Mesenchymal stem cell (in vitro differentiated cells and primary cell): ENCODE measurements around the gene PIP5K1B.
A peak's percentile ranks its signal among the peaks of the same experiment; 100 is the strongest.

Experiments
- DNase-seq: peaks from one replicate; pipeline ENCODE4 v3.0.0-alpha.2; 2013
- H2AFZ ChIP-seq: one replicate; pipeline ENCODE4 v1.6.1; 2013; ENCODE audit warnings: low read depth, mild to moderate bottlenecking, control low read depth, inconsistent platforms, low read length, moderate library complexity
- H2AK5ac ChIP-seq: 2 replicates; pipeline ENCODE4 v1.6.1; 2013; ENCODE audit warnings: low read length, moderate library complexity, mild to moderate bottlenecking, inconsistent platforms; ENCODE audit not compliant: severe bottlenecking
- H2BK120ac ChIP-seq: one replicate; pipeline ENCODE4 v1.6.1; 2013; ENCODE audit warnings: low read depth, mild to moderate bottlenecking, inconsistent platforms, low read length, moderate library complexity
- H2BK12ac ChIP-seq, 2 experiments: one replicate each; pipeline ENCODE4 v1.6.1; 2013; ENCODE audit warnings: inconsistent platforms in 2 of 2, low read length in 2 of 2, mild to moderate bottlenecking in 2 of 2, moderate library complexity in 2 of 2, control low read depth in 1 of 2
- H2BK15ac ChIP-seq: one replicate; pipeline ENCODE4 v1.6.1; 2013; ENCODE audit warnings: mild to moderate bottlenecking, low read depth, inconsistent platforms; ENCODE audit not compliant: poor library complexity, severe bottlenecking
- H2BK5ac ChIP-seq: 2 replicates; pipeline ENCODE4 v1.6.1; 2013; ENCODE audit warnings: low read depth, mild to moderate bottlenecking, low read length, control low read depth, inconsistent platforms; ENCODE audit not compliant: poor library complexity, severe bottlenecking
- H3K14ac ChIP-seq, 2 experiments: one replicate each; pipeline ENCODE4 v1.6.1; 2013; ENCODE audit warnings: inconsistent platforms in 2 of 2, low read length in 2 of 2, control low read depth in 1 of 2, mild to moderate bottlenecking in 1 of 2, moderate library complexity in 1 of 2
- H3K18ac ChIP-seq, 2 experiments: one replicate each; pipeline ENCODE4 v1.6.1; 2013; ENCODE audit warnings: inconsistent platforms in 2 of 2, low read length in 2 of 2, control low read depth in 1 of 2, low read depth in 1 of 2, mild to moderate bottlenecking in 1 of 2
- H3K23ac ChIP-seq, 2 experiments: one replicate each; pipeline ENCODE4 v1.6.1; 2013; ENCODE audit warnings: inconsistent platforms in 2 of 2, low read length in 2 of 2, mild to moderate bottlenecking in 2 of 2, moderate library complexity in 2 of 2, control low read depth in 1 of 2
- H3K27ac ChIP-seq: 2 replicates; pipeline ENCODE4 v1.5.1; 2013; ENCODE audit warnings: mild to moderate bottlenecking, moderate library complexity, low read length, control low read depth, inconsistent platforms; ENCODE audit not compliant: poor library complexity, severe bottlenecking
- H3K27me3 ChIP-seq, 2 experiments: 2 replicates each; pipeline versions ENCODE4 v1.6.1 to v1.7.0; 2013; ENCODE audit warnings: low read length in 2 of 2, mild to moderate bottlenecking in 2 of 2, moderate library complexity in 2 of 2, control low read depth in 1 of 2, inconsistent platforms in 1 of 2; ENCODE audit not compliant: control insufficient read depth in 1 of 2, insufficient read depth in 1 of 2
- H3K36me3 ChIP-seq, 2 experiments: 2 replicates each; pipeline versions ENCODE4 v1.6.1 to v1.7.0; 2013; ENCODE audit warnings: low read length in 2 of 2, control low read depth in 1 of 2, inconsistent platforms in 1 of 2, low read depth in 1 of 2, mild to moderate bottlenecking in 1 of 2; ENCODE audit not compliant: insufficient read depth in 2 of 2, control insufficient read depth in 1 of 2
- H3K4ac ChIP-seq, 2 experiments: one replicate each; pipeline ENCODE4 v1.6.1; 2013; ENCODE audit warnings: inconsistent platforms in 2 of 2, low read length in 2 of 2, mild to moderate bottlenecking in 2 of 2, moderate library complexity in 2 of 2, control low read depth in 1 of 2, low read depth in 1 of 2
- H3K4me1 ChIP-seq: 2 replicates; pipeline ENCODE4 v1.6.1; 2013; ENCODE audit warnings: low read depth, low read length, control low read depth; ENCODE audit not compliant: control insufficient read depth, insufficient read depth
- H3K4me2 ChIP-seq: 2 replicates; pipeline ENCODE4 v1.6.1; 2013; ENCODE audit warnings: low read length, mild to moderate bottlenecking, inconsistent platforms; ENCODE audit not compliant: poor library complexity, severe bottlenecking
- H3K4me3 ChIP-seq, 2 experiments: 2 replicates each; pipeline versions ENCODE4 v1.5.1 to v1.7.0; 2013; ENCODE audit warnings: low read length in 2 of 2, mild to moderate bottlenecking in 2 of 2, control low read depth in 1 of 2, low read depth in 1 of 2; ENCODE audit not compliant: insufficient read depth in 1 of 2
- H3K79me1 ChIP-seq: replicated peaks from 2 replicates; pipeline ENCODE4 v1.6.1; 2013; ENCODE audit warnings: mild to moderate bottlenecking, control low read depth, low read length, inconsistent platforms; ENCODE audit not compliant: poor library complexity, severe bottlenecking
- H3K9ac ChIP-seq: 2 replicates; pipeline ENCODE4 v1.7.0; 2013; ENCODE audit warnings: mild to moderate bottlenecking, low read length, moderate library complexity
- H3K9me3 ChIP-seq: 2 replicates; pipeline ENCODE4 v1.7.0; 2013; ENCODE audit warnings: mild to moderate bottlenecking, low read length; ENCODE audit not compliant: control insufficient read depth
- H4K8ac ChIP-seq: one replicate; pipeline ENCODE4 v1.6.1; 2013; ENCODE audit warnings: inconsistent platforms, mild to moderate bottlenecking, low read length, moderate library complexity
- H4K91ac ChIP-seq: one replicate; pipeline ENCODE4 v1.6.1; 2013; ENCODE audit warnings: mild to moderate bottlenecking, low read length, inconsistent platforms
- WGBS: methylation state at CpG from one replicate; pipeline ENCODE4 v1.1.7; 2013; ENCODE audit warnings: mixed read lengths; 5-methylcytosine and 5-hydroxymethylcytosine counted together

PIP5K1B gene

DNA sequence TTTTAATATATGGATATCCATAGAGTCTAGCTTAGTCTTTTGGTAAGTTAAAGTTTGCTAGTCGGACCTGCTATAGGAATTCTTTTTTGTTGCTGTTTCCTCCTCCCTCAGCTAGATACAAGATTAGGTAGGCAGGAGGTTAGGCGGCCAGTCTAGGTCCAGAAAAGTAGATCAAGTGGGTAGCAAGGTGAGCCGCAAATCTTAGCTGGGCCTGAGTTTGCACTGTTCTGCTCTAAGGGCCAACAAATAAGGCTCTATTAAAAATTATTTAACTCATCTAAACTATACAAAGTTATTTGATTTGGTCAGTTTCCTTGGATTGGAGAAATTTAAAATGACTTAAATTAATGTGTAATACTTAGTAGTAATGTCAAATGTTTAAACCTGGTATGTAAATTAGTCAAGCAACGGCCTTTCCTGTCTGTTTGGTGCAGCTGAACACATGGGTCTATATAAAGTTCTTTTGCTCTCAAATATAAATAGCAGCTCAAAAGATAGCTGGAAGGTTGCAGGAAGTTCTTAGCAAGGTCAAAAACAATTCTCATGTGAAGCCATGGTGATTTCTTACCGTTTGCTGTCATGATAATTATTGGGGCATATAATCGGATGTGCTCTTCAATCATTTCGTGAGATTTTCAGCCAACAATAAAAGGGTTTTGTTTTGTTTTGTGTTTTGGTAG is 236.9 kb downstream of the PIP5K1B start:
- Histone ChIP-seq H3K36me3 (no peaks in the 10 kb centered on the region), H4K91ac (no peak overlapping the region), H2AFZ (no peak overlapping the region), H3K18ac (no peak overlapping the region), H3K79me1 (no peaks in the 10 kb centered on the region), H3K4ac (no peak overlapping the region), H3K14ac (no peak overlapping the region), H2AK5ac (no peak overlapping the region), H2BK5ac (no peak overlapping the region), H3K4me1 (no peaks in the 10 kb centered on the region), H3K27ac (no peak overlapping the region), H2BK120ac (no peak overlapping the region), H3K4me3 (no peak overlapping the region), H3K9me3 (no peaks in the 10 kb centered on the region), H3K23ac (no peak overlapping the region), H3K27me3 (peaks cover 4 to 9% of the 10 kb centered on the region in 2 experiments), H2BK15ac (no peak overlapping the region), H3K4me2 (no peak overlapping the region), H4K8ac (no peak overlapping the region), H3K9ac (no peak overlapping the region), H2BK12ac (no peak overlapping the region)
- no peak for DNase-seq
- 89% methylated on average over 5 of the region's 7 CpGs for WGBS

DNA sequence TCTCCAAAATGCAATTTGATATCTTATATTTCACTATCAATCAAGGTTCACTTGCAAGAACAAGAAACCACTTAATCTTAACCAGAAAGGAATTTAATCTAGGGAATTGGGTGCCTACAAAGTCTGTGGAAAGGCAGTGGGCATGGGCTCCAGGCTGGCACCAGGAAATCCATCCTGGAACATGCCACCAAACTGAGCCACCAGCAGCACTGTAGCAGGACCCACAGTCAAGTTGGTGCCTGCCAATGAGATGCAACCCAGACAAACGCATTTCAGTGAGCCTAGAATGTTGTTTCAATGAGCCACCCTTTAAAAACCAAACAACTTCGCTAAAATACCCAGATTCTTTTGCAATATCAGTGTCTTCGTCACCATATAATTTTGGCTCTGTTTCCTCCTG is 237.8 kb downstream of the PIP5K1B start:
- no peak overlapping the region for H2AFZ ChIP-seq
- H3K4me1 ChIP-seq: no peaks in the 10 kb centered on the region
- no peak overlapping the region for H2AK5ac ChIP-seq
- no peak overlapping the region for H3K14ac ChIP-seq
- no peak overlapping the region for H2BK5ac ChIP-seq
- DNase-seq: no peak
- H2BK120ac ChIP-seq: no peak overlapping the region
- no peak overlapping the region for H2BK15ac ChIP-seq
- H3K27ac ChIP-seq: no peak overlapping the region
- H2BK12ac ChIP-seq: no peak overlapping the region
- H3K27me3 ChIP-seq: peaks cover 4 to 9% of the 10 kb centered on the region in 2 experiments
- H4K8ac ChIP-seq: no peak overlapping the region
- no peak overlapping the region for H3K18ac ChIP-seq
- H3K36me3 ChIP-seq: no peaks in the 10 kb centered on the region
- H3K23ac ChIP-seq: no peak overlapping the region
- H3K79me1 ChIP-seq: no peaks in the 10 kb centered on the region
- H3K4ac ChIP-seq: no peak overlapping the region
- no peak overlapping the region for H3K4me3 ChIP-seq
- 85% methylated on average over 3 of the region's 3 CpGs for whole genome bisulfite sequencing
- H3K4me2 ChIP-seq: no peak overlapping the region
- no peak overlapping the region for H4K91ac ChIP-seq
- no peak overlapping the region for H3K9ac ChIP-seq
- H3K9me3 ChIP-seq: no peaks in the 10 kb centered on the region

DNA sequence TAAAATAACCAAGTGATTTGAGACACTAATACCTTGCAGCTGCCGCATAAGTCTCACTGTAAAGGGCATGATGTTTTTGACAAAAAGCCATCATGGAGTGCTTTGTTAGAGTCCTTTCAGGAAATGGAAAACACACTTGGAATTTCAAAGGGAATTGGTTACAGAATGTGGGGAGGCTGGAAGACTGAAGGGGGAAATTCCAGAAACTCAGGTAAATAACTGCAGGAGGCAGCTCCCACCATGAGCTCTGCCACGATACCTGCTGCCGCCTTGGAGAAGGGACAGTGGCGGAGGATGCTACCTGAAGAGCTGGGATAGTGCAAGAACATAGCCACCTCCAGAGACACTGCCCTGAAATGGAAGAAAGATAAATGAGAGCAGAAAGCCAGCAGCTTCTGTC is 242.0 kb downstream of the PIP5K1B start:
- no peak overlapping the region for H3K27ac ChIP-seq
- H4K8ac ChIP-seq: no peak overlapping the region
- H2BK5ac ChIP-seq: no peak overlapping the region
- H2AK5ac ChIP-seq: no peak overlapping the region
- H3K4ac ChIP-seq: no peak overlapping the region
- H2BK120ac ChIP-seq: no peak overlapping the region
- no peak overlapping the region for H3K23ac ChIP-seq
- no peaks in the 10 kb centered on the region for H3K79me1 ChIP-seq
- no peaks in the 10 kb centered on the region for H3K4me1 ChIP-seq
- H3K4me3 ChIP-seq: no peak overlapping the region
- 91% methylated on average over 4 of the region's 4 CpGs for WGBS
- no peak overlapping the region for H3K14ac ChIP-seq
- no peak overlapping the region for H3K18ac ChIP-seq
- H3K27me3 ChIP-seq: peaks cover 0 to 5% of the 10 kb centered on the region in 2 experiments
- no peak overlapping the region for H2AFZ ChIP-seq
- no peak overlapping the region for H4K91ac ChIP-seq
- H3K9ac ChIP-seq: no peak overlapping the region
- H3K9me3 ChIP-seq: no peaks in the 10 kb centered on the region
- no peak overlapping the region for H2BK15ac ChIP-seq
- H3K4me2 ChIP-seq: no peak overlapping the region
- no peak for DNase-seq
- no peak overlapping the region for H2BK12ac ChIP-seq
- H3K36me3 ChIP-seq: no peaks in the 10 kb centered on the region

DNA sequence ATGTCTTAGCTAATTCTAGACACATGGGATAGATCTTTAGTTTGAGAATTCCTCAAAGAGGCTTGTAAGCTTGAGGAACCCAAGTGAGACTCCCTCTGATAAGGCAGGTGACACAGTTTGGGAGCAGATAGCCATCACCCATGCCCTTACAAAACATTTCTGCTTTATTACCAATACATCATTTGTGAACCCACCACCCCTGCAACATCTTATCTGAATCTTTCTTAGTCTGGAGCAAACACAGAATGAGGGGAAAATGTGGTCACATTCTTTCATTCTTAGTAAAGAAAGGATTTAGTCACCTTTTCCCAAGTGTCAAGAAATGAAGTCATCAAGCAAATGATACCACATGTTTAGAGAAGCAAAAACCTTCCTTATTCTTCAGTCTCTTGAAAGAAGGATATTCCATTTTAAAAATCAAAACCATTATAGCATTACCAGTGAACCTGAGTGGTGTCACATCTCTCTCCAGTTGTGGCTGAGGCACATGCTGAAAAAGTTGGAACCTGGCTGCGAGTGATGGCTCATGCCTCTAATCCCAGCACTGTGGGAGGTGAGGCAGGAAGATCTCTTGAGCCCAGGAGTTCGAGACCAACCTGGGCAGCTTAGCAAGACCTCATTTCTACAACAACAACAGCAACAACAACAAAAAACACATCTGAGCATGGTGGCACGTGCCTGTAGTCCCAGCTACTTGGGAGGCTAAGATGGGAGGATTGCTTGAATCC is 243.0 kb downstream of the PIP5K1B start:
- Histone ChIP-seq H3K9ac (no peak overlapping the region), H2BK120ac (no peak overlapping the region), H3K36me3 (no peaks in the 10 kb centered on the region), H2BK5ac (no peak overlapping the region), H2BK15ac (no peak overlapping the region), H3K79me1 (no peaks in the 10 kb centered on the region), H3K4ac (no peak overlapping the region), H3K9me3 (no peaks in the 10 kb centered on the region), H2AK5ac (no peak overlapping the region), H4K91ac (no peak overlapping the region), H3K4me3 (no peak overlapping the region), H3K23ac (no peak overlapping the region), H3K4me1 (no peaks in the 10 kb centered on the region), H3K4me2 (no peak overlapping the region), H4K8ac (peak overlapping the region; percentile 66), H3K18ac (no peak overlapping the region), H3K27me3 (peaks cover 0 to 5% of the 10 kb centered on the region in 2 experiments), H2BK12ac (no peak overlapping the region), H2AFZ (no peak overlapping the region), H3K14ac (no peak overlapping the region), H3K27ac (no peak overlapping the region)
- no peak for DNase-seq
- WGBS: 80% methylated on average over 2 of the region's 3 CpGs
